Measurements from ENCODE around the gene RMND5B.
"Not testable (repeated sequence)": the region's sequence is repeated elsewhere in the genome, so short reads cannot be mapped to it uniquely, and the experiment has no call there.

RMND5B gene

GRCh38 chr5:178114325-178115135, 16.3 kb upstream of the RMND5B start:
- peak; percentile 23 for DNase-seq (ENCODE audit: low read depth)

DNA sequence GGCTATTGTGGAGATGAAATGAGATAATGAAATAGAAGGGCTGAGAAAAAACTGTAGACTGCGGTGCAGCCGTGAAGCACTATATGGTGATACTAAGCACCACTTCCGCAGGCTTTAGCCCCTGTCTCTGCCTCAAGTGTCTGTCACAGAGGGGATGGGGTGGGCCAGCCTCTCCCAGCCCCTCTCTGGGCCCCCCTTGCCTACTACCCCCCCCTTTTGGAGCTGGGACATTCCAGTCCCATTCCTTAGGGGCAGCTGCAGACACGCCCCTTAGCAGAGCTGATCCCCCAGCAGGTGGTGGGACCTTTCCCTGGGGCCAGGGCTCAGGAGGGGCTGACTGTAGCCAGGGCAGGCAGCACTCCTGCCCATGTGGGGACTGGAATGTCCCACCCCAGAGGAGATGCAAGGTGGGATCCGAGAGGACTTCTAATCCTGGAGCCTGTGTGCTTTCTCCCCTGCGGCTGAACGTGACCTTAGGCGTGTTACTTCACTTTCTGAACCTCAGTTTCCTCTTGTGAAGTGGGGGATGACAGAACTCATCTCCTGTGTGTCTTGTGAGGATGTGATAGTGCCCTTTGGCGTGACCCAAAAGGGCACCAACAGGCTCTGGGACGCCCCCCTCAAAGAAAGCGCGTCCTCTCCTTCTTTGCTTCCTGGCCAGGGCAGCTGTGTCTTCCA, 15.5 kb upstream of the RMND5B start:
- DNase-seq (ENCODE audit: low read depth): no peak

DNA sequence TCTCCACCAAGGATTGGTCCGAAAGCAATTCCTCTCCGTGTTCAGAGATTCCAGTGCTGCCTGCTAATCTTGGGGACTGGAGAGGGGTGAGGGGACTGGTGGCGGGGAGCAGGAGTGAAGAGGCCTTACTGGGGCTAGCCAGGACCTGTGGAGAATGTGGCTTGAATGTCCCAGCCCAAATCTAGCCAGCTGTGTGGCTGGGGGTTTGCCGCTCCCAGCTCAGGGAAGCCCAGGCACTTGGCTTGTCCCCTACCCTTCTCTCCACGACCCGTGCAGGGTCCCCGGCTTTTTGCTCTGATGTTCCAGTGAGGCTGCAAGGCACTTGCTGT, 15.0 kb upstream of the RMND5B start:
- no peak for DNase-seq (ENCODE audit: low read depth)

GRCh38 chr5:178116143-178116885, 14.5 kb upstream of the RMND5B start:
- peak; percentile 58 for DNase-seq (ENCODE audit: low read depth)

DNA sequence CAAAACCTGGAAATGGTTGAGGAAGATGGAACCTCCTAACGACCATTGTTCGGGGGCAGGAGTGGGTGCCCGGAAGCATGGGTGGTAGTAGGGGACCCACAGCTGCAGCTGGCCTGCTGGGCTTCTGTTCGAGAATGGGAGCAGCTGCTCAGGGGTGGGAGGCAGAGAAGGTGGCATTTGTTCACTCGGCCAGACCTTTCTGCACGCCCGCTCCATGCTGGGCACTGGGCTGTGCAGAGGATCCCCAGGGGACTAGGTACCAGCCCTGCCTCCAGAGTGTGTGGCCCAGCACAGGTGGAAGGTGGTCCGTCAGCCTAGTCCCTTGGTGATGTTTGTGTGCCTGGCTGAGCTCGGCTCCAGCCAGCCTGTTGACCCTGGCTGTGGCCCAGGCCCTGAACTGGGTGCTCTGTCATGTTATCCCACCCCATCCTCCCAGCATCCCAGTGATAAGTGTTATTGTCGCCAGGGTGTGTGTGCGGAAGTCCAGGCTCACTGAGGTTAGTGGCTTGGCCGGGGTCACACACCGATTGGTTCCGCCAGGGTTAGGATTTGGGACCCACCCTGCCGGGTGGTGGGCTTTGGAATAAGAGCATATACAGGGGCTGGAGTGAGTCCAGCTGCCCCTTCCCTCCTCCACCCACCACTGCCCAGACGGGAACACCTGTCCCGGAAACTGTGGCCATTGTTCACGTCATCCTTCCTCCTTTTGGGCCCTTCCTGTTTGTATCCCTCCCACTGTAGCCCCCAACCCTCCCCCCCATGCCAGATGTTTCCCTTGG, 12.7 kb upstream of the RMND5B start:
- no peak for DNase-seq (ENCODE audit: low read depth)

DNA sequence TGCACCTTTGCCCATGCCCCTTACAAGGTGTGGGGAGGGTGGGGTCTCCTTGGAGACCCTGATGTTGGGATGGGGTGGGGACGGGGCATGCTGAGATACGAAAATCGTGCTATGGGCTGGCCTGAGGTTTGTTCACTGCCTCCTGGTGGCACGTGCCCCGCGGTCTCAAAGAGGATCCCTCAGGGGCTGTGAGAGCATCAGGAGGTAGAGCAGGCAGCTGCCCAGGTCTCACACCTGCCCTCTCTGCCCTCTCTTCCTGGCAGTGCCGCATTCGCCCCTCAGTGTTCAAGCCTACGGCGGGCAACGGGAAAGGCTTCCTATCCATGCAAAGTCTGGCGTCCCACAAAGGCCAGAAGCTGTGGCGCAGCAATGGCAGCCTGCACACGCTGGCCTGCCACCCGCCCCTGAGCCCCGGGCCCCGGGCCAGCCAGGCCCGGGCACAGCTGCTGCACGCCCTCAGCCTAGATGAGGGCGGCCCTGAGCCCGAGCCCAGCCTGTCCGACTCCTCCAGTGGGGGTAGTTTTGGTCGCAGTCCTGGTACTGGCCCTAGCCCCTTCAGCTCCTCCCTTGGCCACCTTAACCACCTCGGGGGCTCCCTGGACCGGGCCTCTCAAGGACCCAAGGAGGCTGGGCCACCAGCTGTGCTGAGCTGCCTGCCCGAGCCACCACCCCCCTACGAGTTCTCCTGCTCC, 10.8 kb upstream of the RMND5B start:
- no peak for DNase-seq (ENCODE audit: low read depth)

DNA sequence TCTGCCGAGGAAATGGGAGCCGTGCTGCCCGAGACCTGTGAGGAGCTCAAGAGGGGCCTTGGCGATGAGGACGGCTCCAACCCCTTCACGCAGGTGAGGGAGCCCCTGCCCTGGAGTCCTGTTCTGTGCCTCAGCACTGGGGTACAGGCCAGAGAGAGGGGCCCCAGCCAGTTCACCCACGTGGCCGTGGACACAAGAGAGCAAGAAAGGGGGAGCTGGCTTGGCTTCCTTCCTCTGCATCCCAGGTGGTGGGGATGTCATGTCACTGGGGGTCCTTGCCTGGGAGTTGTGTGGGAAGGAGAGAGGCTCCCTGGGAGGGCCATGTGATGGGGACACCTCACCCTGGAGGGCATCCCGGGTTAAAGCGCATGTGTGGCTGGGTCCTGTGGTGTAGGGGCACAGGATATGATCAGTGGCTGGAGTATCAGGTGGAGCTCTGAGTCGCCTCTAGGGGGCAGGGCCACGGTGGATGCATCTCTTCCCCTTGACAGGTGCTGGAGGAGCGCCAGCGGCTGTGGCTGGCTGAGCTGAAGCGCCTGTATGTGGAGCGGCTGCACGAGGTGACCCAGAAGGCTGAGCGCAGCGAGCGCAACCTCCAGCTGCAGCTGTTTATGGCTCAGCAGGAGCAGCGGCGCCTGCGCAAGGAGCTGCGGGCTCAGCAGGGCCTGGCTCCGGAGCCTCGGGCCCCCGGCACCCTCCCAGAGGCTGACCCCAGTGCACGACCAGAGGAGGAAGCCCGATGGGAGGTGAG, 10.0 kb upstream of the RMND5B start:
- peak; percentile 63 for DNase-seq (ENCODE audit: low read depth)

GRCh38 chr5:178121391-178122276, 9.2 kb upstream of the RMND5B start:
- no peak for DNase-seq (ENCODE audit: low read depth)

- DNase-seq (ENCODE audit: low read depth): no peak
These were observed 8.5 kb upstream of the RMND5B start for GRCh38 chr5:178122346-178122745.

- no peak for DNase-seq (ENCODE audit: low read depth)
These were observed 7.5 kb upstream of the RMND5B start for GRCh38 chr5:178123094-178123965.

GRCh38 chr5:178123966-178124925, 6.6 kb upstream of the RMND5B start:
- no peak for DNase-seq (ENCODE audit: low read depth)

DNA sequence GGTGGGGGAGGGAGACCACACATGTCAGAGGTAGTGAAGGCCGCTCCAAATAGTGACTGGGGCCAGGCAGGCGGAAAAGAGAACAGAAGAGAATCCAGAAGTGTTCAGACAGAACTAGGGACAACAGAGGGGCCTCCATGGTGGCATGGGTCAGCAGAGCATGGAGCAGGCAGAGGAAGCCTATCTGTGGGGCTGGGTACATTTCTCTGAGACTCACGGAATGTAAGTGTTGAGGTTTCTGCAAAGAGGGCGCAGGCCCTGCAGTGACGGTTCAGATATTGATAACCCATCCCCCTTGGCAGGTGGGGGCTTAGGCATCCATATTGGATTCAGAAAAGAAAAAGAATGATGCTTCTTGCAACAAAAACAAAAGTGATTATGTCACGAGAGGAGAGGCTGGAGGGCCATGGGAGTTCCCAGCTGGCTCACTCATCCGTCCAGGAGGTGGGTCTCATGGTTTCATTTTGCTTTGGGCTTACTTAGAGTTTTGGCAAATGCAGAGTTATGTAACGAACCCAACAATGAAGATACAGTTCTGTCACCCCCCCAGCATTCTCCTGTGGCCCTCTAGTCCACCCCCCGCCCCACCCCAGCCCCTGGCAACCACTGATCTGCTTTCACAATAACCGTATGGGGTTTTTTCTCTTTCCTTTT, 5.4 kb upstream of the RMND5B start:
- DNase-seq (ENCODE audit: low read depth): no peak

GRCh38 chr5:178126556-178126955, 4.3 kb upstream of the RMND5B start:
- DNase-seq (ENCODE audit: low read depth): no peak

DNA sequence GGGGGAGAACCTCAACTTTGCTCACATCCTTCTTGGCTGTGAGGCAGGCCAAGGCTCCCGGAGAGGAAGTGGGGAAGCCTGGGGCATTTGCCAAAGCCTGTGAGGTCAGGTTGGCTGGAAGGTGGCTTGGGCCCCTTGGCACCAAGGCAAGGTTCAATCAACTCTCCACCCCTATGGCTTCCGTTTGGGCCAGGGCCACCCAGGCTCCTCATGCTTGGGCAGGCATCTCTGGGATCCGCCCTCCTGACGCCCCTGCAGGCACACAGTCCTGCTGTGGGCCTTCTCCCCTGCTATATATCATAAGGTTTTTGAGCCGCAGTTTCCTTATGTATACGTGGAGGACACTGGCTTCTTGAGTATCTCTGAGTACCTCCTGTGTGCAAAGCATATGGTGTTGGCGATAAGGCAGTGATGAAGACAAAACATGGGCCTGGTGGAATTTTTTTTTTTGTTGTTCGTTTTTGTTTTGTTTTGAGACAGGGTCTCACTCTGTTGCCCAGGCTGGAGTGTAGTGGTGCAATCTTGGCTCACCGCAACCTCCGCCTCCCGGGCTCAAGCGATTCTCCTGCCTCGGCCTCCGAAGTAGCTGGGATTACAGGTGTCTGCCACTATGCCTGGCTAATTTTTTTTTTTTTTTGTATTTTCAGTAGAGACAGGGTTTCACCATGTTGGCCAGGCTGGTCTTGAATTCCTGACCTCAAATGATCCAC, 3.4 kb upstream of the RMND5B start:
- DNase-seq (ENCODE audit: low read depth): not testable (repeated sequence)

DNA sequence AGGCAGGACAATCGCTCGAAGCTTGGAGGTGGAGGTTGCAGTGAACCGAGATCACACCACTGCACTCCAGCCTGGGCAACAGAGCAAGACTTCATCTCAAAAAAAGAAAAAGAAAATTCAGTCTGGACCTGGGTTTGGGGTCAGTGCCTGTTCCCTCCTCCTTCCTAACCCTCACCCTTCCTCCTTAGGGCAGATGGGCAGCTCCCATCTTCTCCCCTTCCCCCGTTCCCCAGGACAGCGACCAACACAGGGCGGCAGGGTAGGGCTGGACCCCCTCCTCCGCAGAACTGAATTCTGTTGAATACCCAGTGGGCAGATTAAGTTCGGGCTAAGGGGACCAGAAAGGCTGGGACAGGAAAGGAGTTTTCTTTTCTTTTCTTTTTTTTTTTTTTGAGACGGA, 1.5 kb upstream of the RMND5B start:
- DNase-seq (ENCODE audit: low read depth): no peak

DNA sequence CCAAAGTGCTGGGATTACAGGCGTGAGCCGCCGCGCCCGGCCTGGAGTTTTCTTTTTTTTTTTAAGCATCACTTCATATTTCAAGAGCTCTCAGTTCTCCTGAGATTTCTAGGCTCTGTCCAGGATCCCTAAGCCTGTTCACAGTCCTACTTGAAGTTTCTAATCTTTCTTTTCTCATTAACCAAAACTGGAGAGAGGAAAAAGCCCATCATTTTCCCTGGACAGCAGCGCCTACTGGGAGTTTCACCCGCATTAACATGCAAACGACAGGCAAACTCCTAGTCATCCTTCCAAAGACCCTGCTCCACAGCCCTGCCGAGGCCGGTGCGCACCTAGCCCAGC, 609 bp upstream of the RMND5B start:
- DNase-seq (ENCODE audit: low read depth): not testable (repeated sequence)
